Activated naive CD8-positive, alpha-beta T cell treated with anti-CD3 and anti-CD28 coated beads, Interleukin-2, amount 10 ng/mL, durations not matched to agents 7 days and 5 days (primary cell): ENCODE data around the gene MAPK1IP1L. TPM values are rescaled to one million over a fixed set of nuclear protein-coding genes. Genes with fewer than 3 reads are reported as not detected.
A peak's percentile ranks its signal among the peaks of the same experiment; 100 is the strongest.
"Not testable (repeated sequence)": the region's sequence is repeated elsewhere in the genome, so short reads cannot be mapped to it uniquely, and the experiment has no call there.

ENCODE experiments used
- ATAC-seq: fragments of 150-1000 bp; cut with Tn5 transposase; one replicate; pipeline ENCODE4 v1.10.0; 2021; ENCODE audit warnings: low read depth, moderate library complexity
- POLR2A ChIA-PET: fragments of 350-600 bp; sonication (Branson Sonifier 250); formaldehyde crosslinking; loops from one replicate; lab custom pipeline; 2021; ENCODE audit warnings: antibody characterized with exemption; lab: Charles Lee
- DNase-seq: peaks from one replicate; pipeline ENCODE4 v3.0.0; 2021
- H3K27ac Mint-ChIP-seq: one replicate; pipeline ENCODE4 v1.8.0; 2022; ENCODE audit warnings: mild to moderate bottlenecking, mixed read lengths
- H3K27me3 Mint-ChIP-seq: one replicate; pipeline ENCODE4 v1.8.0; 2022; ENCODE audit warnings: mild to moderate bottlenecking, moderate library complexity, mixed read lengths
- H3K36me3 Mint-ChIP-seq: one replicate; pipeline ENCODE4 v1.8.0; 2021; ENCODE audit warnings: mild to moderate bottlenecking, mixed read lengths
- H3K4me1 Mint-ChIP-seq: one replicate; pipeline ENCODE4 v1.8.0; 2021; ENCODE audit warnings: mixed read lengths
- H3K4me3 Mint-ChIP-seq: one replicate; pipeline ENCODE4 v1.8.0; 2022; ENCODE audit warnings: mild to moderate bottlenecking, moderate library complexity, mixed read lengths
- H3K9me3 Mint-ChIP-seq: one replicate; pipeline ENCODE4 v1.8.0; 2021; ENCODE audit warnings: mixed read lengths
- total RNA-seq, 2 experiments: library from RNA; stranded (reverse); gene quantifications; one replicate each; pipeline ENCODE4 v1.2.3, GENCODE V29; 2021

Gene MAPK1IP1L
- total RNA-seq, result 10 to 100 TPM; 87.1 to 87.3 TPM

GRCh38 chr14:55051423-55052268 is at the start of gene MAPK1IP1L:
Gene MAPK1IP1L, plus strand, starts transcription at chr14:55051647. Its CDS starts 10,037 bp downstream, at chr14:55061684.
- H3K27ac Mint-ChIP-seq, result peak within 1 kb of the TSS; percentile 91
- peak; percentile 98 for DNase-seq
- peak; percentile 96 for ATAC-seq
- H3K9me3 Mint-ChIP-seq, result no peaks in the 10 kb centered on the region
- H3K27me3 Mint-ChIP-seq, result no peaks in the 10 kb centered on the region
- H3K4me1 Mint-ChIP-seq, result peaks cover 27% of the 10 kb centered on the region
- POLR2A ChIA-PET, result interaction anchor here (0.6 to 3.0 kb wide), 19 partner anchors 10 to 304 kb away, joined by 3 to 38 read pairs (median 4); partner anchors contain the start of genes DLGAP5, SOCS4 and WDHD1
- peak within 1 kb of the TSS; percentile 89 for H3K4me3 Mint-ChIP-seq
- H3K36me3 Mint-ChIP-seq, result peaks cover 17% of the 10 kb centered on the region

DNA sequence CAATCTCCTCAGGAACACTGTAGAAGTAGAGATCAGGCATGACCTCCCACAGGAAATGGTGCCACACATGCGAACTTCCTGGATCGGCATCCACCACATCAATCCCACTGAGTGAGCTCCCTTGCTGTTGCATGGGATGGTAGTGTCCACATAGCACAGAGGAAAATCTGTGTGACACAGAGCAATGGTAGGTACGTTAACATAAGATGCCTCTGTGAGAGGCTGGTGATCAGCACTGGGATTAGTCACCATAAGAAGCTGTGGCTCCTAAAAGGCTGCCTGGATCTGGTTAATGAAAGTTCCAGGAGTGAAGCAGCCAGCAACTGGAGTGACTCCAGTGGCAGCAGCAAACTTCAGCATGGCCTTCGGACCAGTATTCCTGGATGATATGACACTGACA is 46.4 kb upstream of the MAPK1IP1L start:
- Mint-ChIP-seq H3K4me1 (peaks cover 15% of the 10 kb centered on the region), H3K27ac (no peak overlapping the region), H3K4me3 (no peak overlapping the region), H3K36me3 (peaks cover 36% of the 10 kb centered on the region), H3K27me3 (no peaks in the 10 kb centered on the region), H3K9me3 (no peaks in the 10 kb centered on the region)
- POLR2A ChIA-PET, result no interaction called here
- DNase-seq (no peak), ATAC-seq (no peak)

- Mint-ChIP-seq H3K4me3 (no peak overlapping the region), H3K4me1 (peaks cover 8% of the 10 kb centered on the region), H3K27ac (no peak overlapping the region), H3K27me3 (no peaks in the 10 kb centered on the region), H3K9me3 (no peaks in the 10 kb centered on the region), H3K36me3 (peaks cover 50% of the 10 kb centered on the region)
- ATAC-seq, result no peak
- POLR2A ChIA-PET, result no interaction called here
- no peak for DNase-seq
Observed at GRCh38 chr14:55015006-55015405, 36.4 kb upstream of the MAPK1IP1L start.

- peaks cover 23% of the 10 kb centered on the region for H3K4me1 Mint-ChIP-seq
- no peaks in the 10 kb centered on the region for H3K9me3 Mint-ChIP-seq
- DNase-seq (no peak), ATAC-seq (no peak)
- H3K36me3 Mint-ChIP-seq, result peaks cover 45% of the 10 kb centered on the region
- POLR2A ChIA-PET, result no interaction called here
- H3K27me3 Mint-ChIP-seq, result no peaks in the 10 kb centered on the region
- peak overlapping the region; percentile 0 for H3K27ac Mint-ChIP-seq
- no peak overlapping the region for H3K4me3 Mint-ChIP-seq
Observed at GRCh38 chr14:55019968-55020554, 31.4 kb upstream of the MAPK1IP1L start.

DNA sequence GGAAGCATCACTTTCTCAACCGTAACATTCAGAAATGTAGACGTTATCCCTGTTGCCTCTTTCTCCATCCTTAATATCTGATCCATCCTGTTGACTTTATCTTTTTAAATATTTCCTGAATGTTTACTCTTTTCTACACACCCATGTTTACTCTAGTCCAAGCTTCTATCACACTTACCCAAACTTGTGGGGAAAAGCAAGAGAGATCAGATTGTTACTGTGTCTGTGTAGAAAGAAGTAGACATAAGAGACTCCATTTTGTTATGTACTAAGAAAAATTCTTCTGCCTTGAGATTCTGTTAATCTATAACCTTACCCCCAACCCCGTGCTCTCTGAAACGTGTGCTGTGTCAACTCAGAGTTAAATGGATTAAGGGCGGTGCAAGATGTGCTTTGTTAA is 27.1 kb upstream of the MAPK1IP1L start:
- peaks cover 36% of the 10 kb centered on the region for H3K36me3 Mint-ChIP-seq
- H3K4me3 Mint-ChIP-seq, ATAC-seq, H3K27ac Mint-ChIP-seq, H3K9me3 Mint-ChIP-seq, POLR2A ChIA-PET, H3K27me3 Mint-ChIP-seq, DNase-seq: not testable (repeated sequence)
- peaks cover 40% of the 10 kb centered on the region for H3K4me1 Mint-ChIP-seq

DNA sequence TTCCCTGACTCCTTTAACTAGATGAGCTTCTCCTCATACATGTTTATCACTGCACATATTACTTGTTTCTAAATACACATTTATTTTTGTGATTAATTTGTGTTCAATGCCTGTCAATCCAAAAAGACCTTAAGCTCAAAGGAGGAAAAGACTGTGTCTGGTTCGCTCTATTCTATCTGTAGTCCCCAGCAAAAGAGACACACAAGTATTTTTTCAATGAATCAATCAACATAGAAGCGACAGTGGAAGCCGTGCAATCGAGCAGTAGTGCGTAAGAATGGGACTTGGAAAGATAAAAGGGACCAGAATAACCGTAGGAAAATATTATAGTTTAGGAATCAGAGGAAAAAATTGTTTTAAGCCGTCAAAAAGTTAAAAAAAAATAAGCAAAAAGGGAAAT is 25.5 kb upstream of the MAPK1IP1L start:
- peaks cover 40% of the 10 kb centered on the region for H3K4me1 Mint-ChIP-seq
- H3K27me3 Mint-ChIP-seq, result no peaks in the 10 kb centered on the region
- H3K9me3 Mint-ChIP-seq, result no peaks in the 10 kb centered on the region
- H3K36me3 Mint-ChIP-seq, result peaks cover 26% of the 10 kb centered on the region
- H3K4me3 Mint-ChIP-seq, result peak overlapping the region; percentile 92
- peak overlapping the region; percentile 91 for H3K27ac Mint-ChIP-seq
- POLR2A ChIA-PET, result interaction anchor here (1.1 to 3.3 kb wide), 3 partner anchors 26 to 538 kb away, joined by 3 to 38 read pairs (median 7); partner anchors contain the start of genes DLGAP5 and MAPK1IP1L
- DNase-seq, result no peak
- ATAC-seq, result no peak

GRCh38 chr14:55026441-55026792 is 25.0 kb upstream of the MAPK1IP1L start:
- Mint-ChIP-seq H3K4me1 (peaks cover 40% of the 10 kb centered on the region), H3K36me3 (peaks cover 24% of the 10 kb centered on the region), H3K9me3 (no peaks in the 10 kb centered on the region), H3K27ac (peak overlapping the region; percentile 91), H3K27me3 (no peaks in the 10 kb centered on the region), H3K4me3 (peak overlapping the region; percentile 92)
- DNase-seq (no peak), ATAC-seq (no peak)
- POLR2A ChIA-PET, result interaction anchor here (0.7 to 3.3 kb wide), 13 partner anchors 9 to 538 kb away, joined by 3 to 38 read pairs (median 4); partner anchors contain the start of genes DLGAP5 and MAPK1IP1L

DNA sequence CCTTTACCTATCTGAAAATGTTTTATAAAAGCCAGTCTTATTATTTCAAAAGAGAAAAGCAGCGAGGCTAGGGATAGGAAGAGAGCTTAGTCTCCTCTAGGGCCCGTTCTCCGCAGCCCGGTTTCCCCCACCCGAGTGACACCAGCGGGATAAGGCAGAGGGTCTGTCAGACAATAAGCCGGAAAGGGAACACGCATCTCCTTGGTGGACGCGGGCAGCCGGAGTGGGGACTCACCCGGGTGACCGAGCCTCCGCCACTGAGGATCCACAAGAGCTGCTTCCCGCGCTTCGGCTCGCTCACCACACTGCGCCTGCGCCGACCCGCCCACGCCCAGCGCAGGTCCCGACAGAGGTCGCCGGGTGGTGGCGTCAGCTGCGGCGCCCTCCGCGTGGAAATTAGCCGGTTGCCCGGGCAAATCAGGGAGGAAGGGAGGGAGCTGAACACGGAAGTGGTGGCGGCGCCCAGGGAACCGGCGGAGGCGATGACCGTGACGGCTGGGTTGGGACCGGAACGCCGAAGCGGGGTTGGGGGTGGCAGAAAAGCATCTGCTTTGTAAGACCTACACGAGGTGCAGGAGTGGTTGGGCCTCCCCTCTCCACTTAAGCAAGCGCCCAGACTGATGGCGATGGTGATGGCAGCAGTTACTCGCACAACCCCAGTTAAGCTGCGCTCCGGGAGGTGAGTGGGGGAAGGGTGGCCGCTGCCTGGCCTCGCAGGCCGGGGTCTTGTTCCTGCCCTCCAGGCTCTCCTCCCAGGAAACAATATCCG is 24.5 kb upstream of the MAPK1IP1L start, which contains the start of the genes SOCS4 and WDHD1:
Gene SOCS4 (plus strand): TSS at position 444 of the 769 bp plus-strand sequence. CDS start 15,806 bp downstream, outside the sequence.
Gene WDHD1 (minus strand): TSS at position 307 of the 769 bp plus-strand sequence. CDS start 312 bp downstream, outside the sequence.
- DNase-seq (peak; percentile 99), ATAC-seq (peak; percentile 94)
- POLR2A ChIA-PET, result interaction anchor here (0.6 to 3.3 kb wide), 18 partner anchors 9 to 539 kb away, joined by 3 to 38 read pairs (median 3); partner anchors contain the start of genes DLGAP5 and MAPK1IP1L
- peak within 1 kb of the TSS; percentile 92 for H3K4me3 Mint-ChIP-seq
- H3K9me3 Mint-ChIP-seq, result no peaks in the 10 kb centered on the region
- H3K4me1 Mint-ChIP-seq, result peaks cover 38% of the 10 kb centered on the region
- peak within 1 kb of the TSS; percentile 91 for H3K27ac Mint-ChIP-seq
- peaks cover 19% of the 10 kb centered on the region for H3K36me3 Mint-ChIP-seq
- H3K27me3 Mint-ChIP-seq, result no peaks in the 10 kb centered on the region

DNA sequence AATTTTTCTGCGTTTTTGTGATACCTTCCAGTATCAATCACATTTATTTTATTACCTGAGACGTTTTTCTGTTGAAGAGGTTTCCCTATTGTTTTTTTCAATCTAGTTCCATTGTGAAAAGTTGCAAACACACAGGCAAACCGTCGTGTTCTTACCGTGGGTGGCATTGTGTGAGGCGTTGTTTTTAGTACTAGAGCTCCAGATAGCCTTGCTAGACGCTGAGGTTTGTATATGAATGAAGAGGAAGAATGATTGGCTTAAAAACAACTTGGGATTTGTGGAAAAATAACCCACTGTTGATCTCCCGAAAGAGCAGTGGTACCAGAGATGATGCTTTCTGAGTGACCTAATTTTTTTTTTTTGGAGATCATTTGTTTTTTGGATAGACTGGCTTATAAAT is 23.4 kb upstream of the MAPK1IP1L start:
- Mint-ChIP-seq H3K4me3 (peak overlapping the region; percentile 92), H3K9me3 (no peaks in the 10 kb centered on the region), H3K27ac (peak overlapping the region; percentile 91), H3K36me3 (peaks cover 16% of the 10 kb centered on the region), H3K27me3 (no peaks in the 10 kb centered on the region), H3K4me1 (peaks cover 38% of the 10 kb centered on the region)
- ATAC-seq, result no peak
- DNase-seq, result no peak
- POLR2A ChIA-PET, result interaction anchor here (1.3 to 3.3 kb wide), 2 partner anchors 24 to 131 kb away, joined by 3 to 38 read pairs; partner anchors contain the start of gene MAPK1IP1L

- POLR2A ChIA-PET, result interaction anchor here (3.3 kb wide), 1 partner anchor 24 kb away, joined by 38 read pairs; the partner anchor contains the start of gene MAPK1IP1L
Observed at GRCh38 chr14:55028476-55028875, 23.0 kb upstream of the MAPK1IP1L start.

DNA sequence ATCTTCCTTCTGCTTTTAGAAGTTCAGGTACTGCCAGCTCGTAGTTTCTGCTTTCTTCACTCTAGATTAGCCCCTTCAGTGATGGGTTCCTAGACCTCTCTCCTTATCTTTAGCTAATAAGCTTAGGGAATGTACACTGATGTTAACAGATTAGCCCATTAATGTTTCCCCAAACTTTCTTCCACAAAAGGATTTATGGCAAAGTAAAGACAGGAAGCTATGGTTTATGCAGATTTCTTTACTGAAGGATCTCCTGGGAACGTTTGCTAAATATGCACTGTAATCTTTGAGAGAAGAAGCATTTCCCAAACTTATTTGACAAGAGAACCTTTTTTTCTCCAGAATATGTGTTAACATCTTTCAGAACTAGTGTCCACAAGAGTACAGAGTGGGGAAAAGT is 20.3 kb upstream of the MAPK1IP1L start:
- no peak for ATAC-seq
- peaks cover 26% of the 10 kb centered on the region for H3K4me1 Mint-ChIP-seq
- no peak for DNase-seq
- H3K27ac Mint-ChIP-seq, result no peak overlapping the region
- peaks cover 24% of the 10 kb centered on the region for H3K36me3 Mint-ChIP-seq
- no peaks in the 10 kb centered on the region for H3K27me3 Mint-ChIP-seq
- no peak overlapping the region for H3K4me3 Mint-ChIP-seq
- POLR2A ChIA-PET, result interaction anchor here (1.4 to 2.0 kb wide), 2 partner anchors 20 to 160 kb away, joined by 5 to 7 read pairs; partner anchors contain the start of genes DLGAP5 and MAPK1IP1L
- no peaks in the 10 kb centered on the region for H3K9me3 Mint-ChIP-seq

More at GRCh38 chr14:55028476-55028875, 23.0 kb upstream of the MAPK1IP1L start:
- H3K27me3 Mint-ChIP-seq, result no peaks in the 10 kb centered on the region
- DNase-seq (no peak), ATAC-seq (no peak)
- H3K36me3 Mint-ChIP-seq, result peaks cover 15% of the 10 kb centered on the region
- H3K9me3 Mint-ChIP-seq, result no peaks in the 10 kb centered on the region
- peaks cover 40% of the 10 kb centered on the region for H3K4me1 Mint-ChIP-seq
- H3K27ac Mint-ChIP-seq, result peak overlapping the region; percentile 9
- H3K4me3 Mint-ChIP-seq, result peak overlapping the region; percentile 92

GRCh38 chr14:55037995-55038394 is 13.5 kb upstream of the MAPK1IP1L start:
- H3K27ac Mint-ChIP-seq, DNase-seq, ATAC-seq, H3K27me3 Mint-ChIP-seq, POLR2A ChIA-PET, H3K9me3 Mint-ChIP-seq, H3K4me3 Mint-ChIP-seq, H3K4me1 Mint-ChIP-seq: not testable (repeated sequence)
- peaks cover 51% of the 10 kb centered on the region for H3K36me3 Mint-ChIP-seq
